ENCODE data around the gene GALNT8. TPM values are rescaled to one million over a fixed set of nuclear protein-coding genes. Genes with fewer than 3 reads are reported as not detected.

GALNT8 gene
- total RNA-seq, 1 donor: not detected

DNA sequence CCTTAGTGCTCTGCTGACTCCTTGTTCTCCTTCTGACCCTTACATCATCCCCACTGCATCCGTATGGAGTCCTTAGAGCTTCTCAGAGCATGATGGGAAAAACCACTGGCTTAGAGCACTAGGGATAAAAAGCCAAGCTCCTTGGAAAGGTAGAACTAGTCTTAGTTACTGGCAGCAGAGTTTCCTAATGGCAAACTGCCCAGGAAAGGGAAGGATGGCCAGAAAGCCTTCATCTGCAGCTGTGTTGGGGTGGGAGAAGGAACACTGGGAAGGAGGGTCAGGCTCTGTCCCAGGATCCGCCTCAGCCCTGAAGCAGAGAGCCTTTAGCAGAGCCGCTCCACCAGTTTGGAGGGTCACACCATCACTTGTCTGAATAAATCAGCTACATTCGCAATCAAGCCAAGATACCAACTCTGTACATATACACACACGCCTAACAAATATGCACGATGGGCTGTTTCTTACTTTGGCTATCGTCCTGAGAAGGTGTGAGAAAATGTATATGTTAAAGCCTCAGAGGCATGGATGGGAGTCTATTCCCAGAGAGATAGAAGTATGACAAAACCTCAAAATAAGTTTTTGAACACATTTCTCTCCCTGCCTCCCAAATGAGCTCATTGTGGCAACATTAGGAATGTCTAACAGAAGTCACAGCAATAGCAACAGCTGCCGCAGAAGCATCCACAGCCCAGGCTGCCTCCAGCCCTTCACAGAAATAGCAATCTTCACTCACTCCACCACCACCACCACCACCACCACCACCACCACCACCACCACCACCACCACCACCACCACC, 18.6 kb upstream of the GALNT8 start:
- DNase-seq (ENCODE audit: low read depth): peak; percentile 72
- H3K4me3 ChIP-seq (ENCODE audit: low read depth, low read length): no peak overlapping the region
- TF ChIP-seq CTCF (IDR thresholded peaks at IDR 0.05; ENCODE audit: insufficient read depth, low read length): no peak

GRCh38 chr12:4703676-4704075, 16.5 kb upstream of the GALNT8 start:
- H3K4me3 ChIP-seq (ENCODE audit: low read depth, low read length): no peak overlapping the region
- DNase-seq (ENCODE audit: low read depth): no peak
- TF ChIP-seq CTCF (IDR thresholded peaks at IDR 0.05; ENCODE audit: insufficient read depth, low read length): no peak

DNA sequence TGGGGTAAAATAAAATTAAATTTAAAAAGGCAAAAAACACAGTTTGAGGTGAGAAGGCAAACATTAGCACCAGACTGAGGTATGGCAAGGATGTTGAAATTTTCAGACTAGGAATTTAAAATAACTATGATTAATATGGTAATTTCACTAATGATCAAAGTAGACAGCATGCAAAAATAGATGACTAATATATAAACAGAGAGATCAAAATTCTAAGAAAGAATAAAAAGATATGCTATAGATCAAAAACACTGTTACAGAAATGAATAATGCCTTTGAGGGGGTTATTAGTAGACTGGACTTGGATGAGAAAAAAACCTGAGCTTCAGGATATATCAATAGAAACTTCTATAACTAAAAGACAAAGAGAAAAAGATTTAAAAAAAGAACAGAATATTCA, 14.4 kb upstream of the GALNT8 start:
- no peak for DNase-seq (ENCODE audit: low read depth)

DNA sequence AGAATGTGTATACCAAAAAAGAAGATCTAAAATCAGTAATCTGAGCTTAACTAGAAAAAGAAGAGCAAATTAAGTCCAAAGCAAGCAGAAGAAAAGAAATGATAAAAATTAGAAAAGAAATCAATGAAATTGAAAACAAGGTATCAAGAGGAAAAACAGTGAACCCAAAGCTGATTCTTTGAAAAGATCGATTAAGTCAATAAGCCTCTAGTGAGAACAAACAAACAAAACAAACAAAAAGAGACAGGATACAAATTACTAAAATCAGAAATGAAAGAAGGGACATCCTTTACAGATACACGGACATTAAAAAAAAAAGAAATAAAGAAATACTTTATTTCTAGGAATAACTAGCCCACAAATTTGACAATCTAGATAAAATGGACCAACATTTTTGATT, 12.9 kb upstream of the GALNT8 start:
- no peak for DNase-seq (ENCODE audit: low read depth)
- no peak for TF ChIP-seq CTCF (IDR thresholded peaks at IDR 0.05; ENCODE audit: insufficient read depth, low read length)
- H3K4me3 ChIP-seq (ENCODE audit: low read depth, low read length): no peak overlapping the region

More for the DNA sequence above, 14.4 kb upstream of the GALNT8 start:
- H3K4me3 ChIP-seq (ENCODE audit: low read depth, low read length): no peak overlapping the region
- TF ChIP-seq CTCF (IDR thresholded peaks at IDR 0.05; ENCODE audit: insufficient read depth, low read length): no peak

DNA sequence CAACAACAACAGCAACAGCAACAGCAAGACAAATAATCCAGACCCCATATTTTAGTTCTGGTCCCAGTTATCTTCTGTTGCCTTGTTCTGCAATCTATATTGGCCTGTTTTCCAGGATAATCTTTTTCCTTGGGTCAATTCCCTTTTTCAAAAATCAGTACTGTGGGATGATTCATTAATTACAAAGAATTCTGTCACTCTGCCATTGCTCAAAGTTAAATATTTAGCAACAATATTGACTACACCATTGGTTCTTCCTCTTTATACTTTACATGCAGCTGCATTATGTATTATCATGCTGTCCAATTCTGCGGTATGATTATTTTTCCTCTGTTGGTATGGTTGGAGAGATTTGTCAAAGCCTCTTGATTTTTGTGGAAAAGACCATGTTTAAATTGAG, 10.1 kb upstream of the GALNT8 start:
- no peak for TF ChIP-seq CTCF (IDR thresholded peaks at IDR 0.05; ENCODE audit: insufficient read depth, low read length)
- H3K4me3 ChIP-seq (ENCODE audit: low read depth, low read length): no peak overlapping the region
- DNase-seq (ENCODE audit: low read depth): no peak

DNA sequence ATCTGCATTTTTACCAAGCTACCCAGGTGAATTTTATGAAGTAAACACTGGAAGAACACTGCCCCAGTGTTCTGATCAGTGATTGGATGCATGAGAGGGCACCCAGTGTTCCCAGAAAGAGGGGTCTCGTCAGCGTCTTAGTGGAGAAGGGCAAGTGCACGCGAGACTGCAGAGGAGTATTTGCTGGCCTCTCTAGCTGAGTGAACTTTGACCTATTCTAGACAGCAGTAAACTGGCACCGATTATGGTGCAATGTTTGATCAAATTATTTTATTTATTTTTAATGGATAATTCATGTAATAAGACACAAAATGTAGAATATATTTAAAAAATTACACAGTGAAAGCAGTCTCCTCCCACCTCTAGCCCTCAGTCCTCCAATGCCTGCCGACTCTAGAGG, 5.3 kb upstream of the GALNT8 start:
- no peak for TF ChIP-seq CTCF (IDR thresholded peaks at IDR 0.05; ENCODE audit: insufficient read depth, low read length)
- DNase-seq (ENCODE audit: low read depth): no peak
- no peak overlapping the region for H3K4me3 ChIP-seq (ENCODE audit: low read depth, low read length)

- no peak for DNase-seq (ENCODE audit: low read depth)
- H3K4me3 ChIP-seq (ENCODE audit: low read depth, low read length): no peak overlapping the region
- no peak for TF ChIP-seq CTCF (IDR thresholded peaks at IDR 0.05; ENCODE audit: insufficient read depth, low read length)
Measured at GRCh38 chr12:4717806-4718205, 2.4 kb upstream of the GALNT8 start.

All from fibroblast of the aortic adventitia (primary cell).